SK-N-SH (cell line): Measurements from ENCODE around the gene CDKL5. TPM values are rescaled to one million over a fixed set of nuclear protein-coding genes. Genes with fewer than 3 reads are reported as not detected.

Experiments
- CTCF ChIA-PET: fragments of 300-600, 350-600 bp; formaldehyde crosslinking; extraction: SDS; loops from one replicate; lab custom pipeline; 2021; lab: Yijun Ruan, JAX
- POLR2A ChIA-PET: fragments of 350-600 bp; sonication (Branson Sonifier 250); formaldehyde crosslinking; extraction: SDS; loops from one replicate; lab custom pipeline; 2020; ENCODE audit warnings: antibody characterized with exemption, inconsistent platforms; lab: Yijun Ruan, JAX
- DNase-seq: peaks from one replicate; pipeline ENCODE4 v3.0.0; 2012
- H2AFZ ChIP-seq: fragments of 200-600 bp; sonication (generic); 2 replicates; pipeline ENCODE4 v1.8.1; 2016; ENCODE audit warnings: antibody characterized with exemption, mild to moderate bottlenecking, low read depth
- H3F3A ChIP-seq: fragments of 200-600 bp; sonication (generic); replicated peaks from 2 replicates; pipeline ENCODE3; 2016; ENCODE audit warnings: antibody characterized with exemption, mild to moderate bottlenecking; ENCODE audit not compliant: insufficient read depth
- H3K27ac ChIP-seq, 2 experiments: fragments of 200-500 bp in 1 of 2; fragments of 200-600 bp in 1 of 2; sonication (Bioruptor generic) in 1 of 2; sonication (generic), shearing (Covaris generic) in 1 of 2; 2 replicates each; pipeline versions ENCODE4 v1.5.1 to v1.6.1; 2014 to 2016; ENCODE audit warnings: low read depth in 2 of 2, inconsistent platforms in 1 of 2, low read length in 1 of 2, mild to moderate bottlenecking in 1 of 2, mixed read lengths in 1 of 2
- H3K27me3 ChIP-seq: fragments of 200-600 bp; sonication (generic), shearing (Covaris generic); 2 replicates; pipeline ENCODE4 v1.6.1; 2016; ENCODE audit warnings: mixed run types; ENCODE audit not compliant: insufficient read depth
- H3K36me3 ChIP-seq, 2 experiments: fragments of 200-500 bp in 1 of 2; fragments of 200-600 bp in 1 of 2; sonication (Bioruptor generic) in 1 of 2; sonication (generic) in 1 of 2; replicated peaks in 1 of 2; 2 replicates each; pipeline versions ENCODE3 to v1.5.1; 2014 to 2016; ENCODE audit warnings: low read length in 1 of 2, mild to moderate bottlenecking in 1 of 2; ENCODE audit not compliant: insufficient read depth in 2 of 2, control insufficient read depth in 1 of 2
- H3K4me1 ChIP-seq, 2 experiments: fragments of 200-500 bp in 1 of 2; fragments of 200-600 bp in 1 of 2; sonication (Bioruptor generic) in 1 of 2; sonication (generic), shearing (Covaris generic) in 1 of 2; 2 replicates each; pipeline versions ENCODE4 v1.5.1 to v1.6.1; 2014 to 2016; ENCODE audit warnings: low read depth in 1 of 2, low read length in 1 of 2, mixed run types in 1 of 2; ENCODE audit not compliant: insufficient read depth in 2 of 2, control insufficient read depth in 1 of 2
- H3K4me2 ChIP-seq: fragments of 200-600 bp; sonication (generic), shearing (Covaris generic); 2 replicates; pipeline ENCODE4 v1.6.1; 2017; ENCODE audit warnings: mixed run types
- H3K4me3 ChIP-seq, 2 experiments: fragments of 200-500 bp in 1 of 2; fragments of 200-600 bp in 1 of 2; sonication (Bioruptor generic) in 1 of 2; sonication (generic), shearing (Covaris generic) in 1 of 2; 2 replicates each; pipeline versions ENCODE4 v1.5.1 to v1.8.1; 2014 to 2016; ENCODE audit warnings: low read depth in 2 of 2, inconsistent platforms in 1 of 2, low read length in 1 of 2, mild to moderate bottlenecking in 1 of 2, mixed read lengths in 1 of 2, moderate library complexity in 1 of 2
- H3K79me2 ChIP-seq: fragments of 200-600 bp; sonication (generic); 2 replicates; pipeline ENCODE4 v1.8.1; 2017; ENCODE audit warnings: mild to moderate bottlenecking; ENCODE audit not compliant: insufficient read depth
- H3K9ac ChIP-seq: fragments of 200-600 bp; sonication (generic); 2 replicates; pipeline ENCODE4 v1.6.1; 2017; ENCODE audit warnings: mixed run types
- H3K9me2 ChIP-seq: fragments of 200-600 bp; sonication (generic); 2 replicates; pipeline ENCODE4 v1.6.1; 2017; ENCODE audit warnings: mixed run types
- H3K9me3 ChIP-seq: fragments of 200-600 bp; sonication (generic); 2 replicates; pipeline ENCODE4 v1.6.1; 2017; ENCODE audit warnings: mixed run types, mild to moderate bottlenecking, moderate library complexity
- H4K20me1 ChIP-seq: fragments of 200-600 bp; sonication (generic); 2 replicates; pipeline ENCODE4 v1.6.1; 2017; ENCODE audit warnings: mild to moderate bottlenecking, mixed run types; ENCODE audit not compliant: insufficient read depth
- EP300 ChIP-seq, 2 experiments: IDR thresholded peaks; 2 replicates each; pipeline versions ENCODE4 v1.4.0 to v1.6.1; 2012; ENCODE audit warnings: borderline replicate concordance in 1 of 2, low read depth in 1 of 2, low read length in 1 of 2
- FOXM1 ChIP-seq: IDR thresholded peaks from 2 replicates; pipeline ENCODE4 v1.4.0; 2012; ENCODE audit warnings: low read depth, mild to moderate bottlenecking
- GABPA ChIP-seq: IDR thresholded peaks from 2 replicates; pipeline ENCODE4 v1.4.0; 2012; ENCODE audit warnings: low read depth, mild to moderate bottlenecking
- MAX ChIP-seq: IDR thresholded peaks from 2 replicates; pipeline ENCODE4 v1.4.0; 2012; ENCODE audit warnings: low read depth
- NRF1 ChIP-seq: IDR thresholded peaks from 2 replicates; pipeline ENCODE4 v1.6.1; 2012; ENCODE audit warnings: low read depth, mild to moderate bottlenecking, low read length
- PBX3 ChIP-seq: IDR thresholded peaks from 2 replicates; pipeline ENCODE4; 2012
- RCOR1 ChIP-seq: fragments of 150-350 bp; IDR thresholded peaks from 2 replicates; pipeline ENCODE4 v1.6.1; 2017; ENCODE audit warnings: antibody characterized with exemption, low read length
- REST ChIP-seq: IDR thresholded peaks from 2 replicates; pipeline ENCODE4 v1.6.1; 2012; ENCODE audit warnings: mild to moderate bottlenecking, low read depth, low read length, moderate library complexity
- SIN3A ChIP-seq: IDR thresholded peaks from 2 replicates; pipeline ENCODE4 v1.6.1; 2012; ENCODE audit warnings: low read depth, mild to moderate bottlenecking, low read length, moderate library complexity, borderline replicate concordance
- SMC3 ChIP-seq: IDR thresholded peaks from 2 replicates; pipeline ENCODE4 v1.6.1; 2012; ENCODE audit warnings: low read depth, low read length, improper control_type of control experiment
- TAF1 ChIP-seq: IDR thresholded peaks from 2 replicates; pipeline ENCODE4 v1.6.1; 2012; ENCODE audit warnings: low read depth, mild to moderate bottlenecking, low read length, moderate library complexity, borderline replicate concordance
- TCF12 ChIP-seq: IDR thresholded peaks from 2 replicates; pipeline ENCODE4 v1.4.0; 2012
- TEAD4 ChIP-seq: IDR thresholded peaks from 2 replicates; pipeline ENCODE4 v1.4.0; 2012; ENCODE audit warnings: mild to moderate bottlenecking, borderline replicate concordance; ENCODE audit not compliant: insufficient read depth
- USF1 ChIP-seq: IDR thresholded peaks from 2 replicates; pipeline ENCODE4 v1.4.0; 2012; ENCODE audit warnings: low read depth, borderline replicate concordance
- WGBS: methylation state at CpG from one replicate; pipeline ENCODE4 v1.1.6; 2017; ENCODE audit warnings: low lambda C conversion rate; 5-methylcytosine and 5-hydroxymethylcytosine counted together
- polyA plus RNA-seq, 3 experiments: library from polyadenylated mRNA; depleted of rRNA; stranded (reverse); fragments of >200 nt; gene quantifications; 2 replicates each; pipeline ENCODE4 v1.2.3, GENCODE V29; 2012

The CDKL5 gene
- polyA plus RNA-seq, 1 of the 3 experiments (the other 2 are of a cell fraction): 1.3 TPM

GRCh38 chrX:18674788-18675735 is 249.7 kb downstream of the CDKL5 start (continued):
- TF ChIP-seq TEAD4: peak; percentile 89

- CTCF ChIA-PET: interaction anchor here (0.8 to 1.9 kb wide), 7 partner anchors 16 to 266 kb away, joined by 3 to 8 read pairs (median 3); partner anchors contain the start of gene PPEF1
- Histone ChIP-seq H2AFZ (no peak overlapping the region), H3K4me3 (no peak overlapping the region), H3K36me3 (no peaks in the 10 kb centered on the region), H3K4me2 (no peak overlapping the region), H3K9me2 (no peaks in the 10 kb centered on the region), H3F3A (no peaks in the 10 kb centered on the region), H3K27ac (no peak overlapping the region), H3K9me3 (no peaks in the 10 kb centered on the region), H3K9ac (no peak overlapping the region), H4K20me1 (no peaks in the 10 kb centered on the region), H3K27me3 (no peaks in the 10 kb centered on the region), H3K4me1 (peaks cover 0 to 11% of the 10 kb centered on the region in 2 experiments; a peak in 2 of 4 replicates), H3K79me2 (no peaks in the 10 kb centered on the region)
- TF ChIP-seq SIN3A (no peak), PBX3 (no peak), RCOR1 (no peak), NRF1 (no peak), REST (no peak), GABPA (no peak), TCF12 (no peak), TAF1 (no peak), FOXM1 (no peak), SMC3 (no peak), MAX (no peak), USF1 (no peak), EP300 (IDR thresholded peaks at IDR 0.05; ENCODE audit: borderline replicate concordance in 1 of 2, low read depth in 1 of 2, low read length in 1 of 2) (no peak)
- 74% methylated on average over 9 of the region's 10 CpGs for WGBS
- POLR2A ChIA-PET: interaction anchor here (1.2 kb wide), 1 partner anchor 93 kb away, joined by 3 read pairs; no protein-coding TSS in a partner anchor
- no peak for DNase-seq
These were observed 250.6 kb downstream of the CDKL5 start for GRCh38 chrX:18676050-18676449.
